ENCODE results near the gene AP5B1. TPM values are rescaled to one million over a fixed set of nuclear protein-coding genes. Genes with fewer than 3 reads are reported as not detected.
A peak's percentile ranks its signal among the peaks of the same experiment; 100 is the strongest.

The AP5B1 gene
- total and polyA plus RNA-seq, 2 experiments from 2014 or later = 3.1 to 16.1 TPM

DNA sequence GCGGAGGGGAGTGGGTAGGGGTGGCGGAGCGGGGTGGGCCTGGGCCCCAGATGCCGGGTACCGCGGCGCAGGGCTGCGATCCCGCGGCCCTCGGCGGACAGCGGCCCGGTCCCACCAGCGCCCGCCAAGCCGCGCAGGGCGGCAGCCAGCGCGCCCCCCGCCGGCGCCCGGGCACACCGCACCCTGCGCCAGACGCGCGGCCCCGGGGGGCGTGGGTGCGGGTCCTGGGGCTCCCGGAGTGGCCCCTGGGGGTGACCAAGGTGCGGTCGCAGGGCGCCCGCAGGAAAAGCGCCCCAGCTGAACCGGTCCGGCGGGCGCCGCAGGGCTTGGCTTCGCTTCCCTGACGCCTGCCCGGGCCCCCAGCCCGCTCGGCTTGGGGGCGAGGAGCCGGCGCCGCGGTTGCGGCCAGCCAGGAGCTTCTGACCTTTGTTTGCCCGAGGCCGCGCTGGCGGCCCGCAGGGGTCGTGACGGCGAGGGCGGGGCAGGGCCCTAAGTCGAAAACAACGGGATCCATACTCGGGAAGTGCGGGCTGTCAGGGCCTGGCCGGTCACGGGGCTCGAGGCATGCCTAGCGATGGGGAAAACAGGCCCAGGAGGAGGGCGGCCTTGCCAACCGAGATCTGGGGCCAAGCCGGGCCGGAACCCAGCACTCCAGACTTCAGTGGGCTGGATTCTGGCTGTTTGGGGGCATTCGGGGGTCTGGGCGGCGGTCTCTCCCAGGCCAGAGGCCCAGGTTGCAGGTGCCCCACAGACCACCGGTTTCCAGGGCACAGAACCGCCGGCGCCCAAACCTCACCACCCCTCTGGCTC lies 581 bp upstream of the AP5B1 start:
- ATAC-seq = peak; percentile 17

DNA sequence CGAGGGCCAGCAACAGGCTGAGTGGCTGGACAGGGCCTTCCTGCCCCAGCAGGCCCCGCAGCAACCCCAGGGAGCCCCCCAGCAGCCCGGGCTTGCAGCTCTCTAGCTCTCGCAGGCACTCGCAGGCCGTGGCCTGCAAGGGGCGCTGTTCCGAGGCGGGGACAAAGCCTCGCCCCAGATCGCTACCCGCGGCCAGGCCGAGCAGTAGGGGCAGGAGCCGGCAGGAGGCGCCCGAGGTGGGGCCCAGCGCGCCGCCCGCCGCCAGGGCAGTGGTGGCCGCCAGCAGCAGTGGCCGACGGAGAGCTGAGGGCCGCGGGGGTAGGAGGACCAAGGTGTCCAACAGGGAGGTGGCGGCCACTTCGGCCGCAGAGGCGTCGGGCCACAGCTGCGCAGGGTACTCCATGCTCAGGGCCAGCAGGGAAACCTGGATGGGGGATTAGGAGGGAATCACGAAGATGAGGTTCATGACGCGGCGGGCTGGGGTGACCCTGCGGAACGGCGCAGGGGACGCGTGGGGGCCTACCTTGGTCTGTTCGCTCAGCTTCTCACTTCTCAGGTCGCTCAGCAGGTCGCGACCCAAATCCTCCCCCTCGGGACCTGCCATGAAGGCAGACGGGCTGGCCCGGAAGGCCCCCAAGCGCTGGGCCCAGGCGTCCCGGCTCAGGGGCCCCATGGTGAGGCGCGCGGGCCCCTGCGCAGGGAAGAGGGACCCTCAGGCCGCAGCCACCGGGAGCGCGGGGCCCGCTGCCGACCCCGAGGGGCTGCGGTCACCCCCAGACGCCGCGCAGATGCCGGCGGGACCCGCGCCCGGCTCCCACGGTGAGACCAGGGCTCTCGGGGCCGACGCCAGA lies 632 bp downstream of the AP5B1 start:
- ATAC-seq (peak; percentile 72), DNase-seq (ENCODE audit: low spot score) (peak; percentile 95)
- no peaks in the 10 kb centered on the region for H3K9me2 ChIP-seq (ENCODE audit: insufficient read depth)
- Mint-ChIP-seq H3K4me1 (peaks cover 13% of the 10 kb centered on the region), H3K36me3 (ENCODE audit: low read depth) (peaks cover 3% of the 10 kb centered on the region; the same call in 1 of the 3 replicates), H3K9me3 (no peaks in the 10 kb centered on the region; the same call in 2 of the 3 replicates), H3K27me3 (ENCODE audit: insufficient read depth, low read depth, poor library complexity) (peaks cover 38% of the 10 kb centered on the region), H3K4me3 (peak overlapping the region; percentile 83), H3K27ac (no peak overlapping the region)
- H3K4me1 ChIP-seq (ENCODE audit: insufficient read depth) = no peaks in the 10 kb centered on the region; the same call in 1 of the 2 replicates
- no peaks in the 10 kb centered on the region for H4K20me1 ChIP-seq (replicated peaks; ENCODE audit: insufficient read depth)
- H3K27me3 ChIP-seq (ENCODE audit: insufficient read depth) = peaks cover 41% of the 10 kb centered on the region
- H3F3A ChIP-seq (replicated peaks; ENCODE audit: low read depth) = 0 out of 2 replicates have a peak, but pooled peaks cover 5% of the 10 kb centered on the region
- no peak overlapping the region for H3K27ac ChIP-seq (ENCODE audit: low read depth)
- H3K4me3 ChIP-seq = peak overlapping the region; percentile 71
- H3K4me2 ChIP-seq = peak overlapping the region; percentile 83
- no peak for TF ChIP-seq REST (IDR thresholded peaks at IDR 0.05; ENCODE audit: unreplicated experiment)
- TF ChIP-seq, protein P1, sequence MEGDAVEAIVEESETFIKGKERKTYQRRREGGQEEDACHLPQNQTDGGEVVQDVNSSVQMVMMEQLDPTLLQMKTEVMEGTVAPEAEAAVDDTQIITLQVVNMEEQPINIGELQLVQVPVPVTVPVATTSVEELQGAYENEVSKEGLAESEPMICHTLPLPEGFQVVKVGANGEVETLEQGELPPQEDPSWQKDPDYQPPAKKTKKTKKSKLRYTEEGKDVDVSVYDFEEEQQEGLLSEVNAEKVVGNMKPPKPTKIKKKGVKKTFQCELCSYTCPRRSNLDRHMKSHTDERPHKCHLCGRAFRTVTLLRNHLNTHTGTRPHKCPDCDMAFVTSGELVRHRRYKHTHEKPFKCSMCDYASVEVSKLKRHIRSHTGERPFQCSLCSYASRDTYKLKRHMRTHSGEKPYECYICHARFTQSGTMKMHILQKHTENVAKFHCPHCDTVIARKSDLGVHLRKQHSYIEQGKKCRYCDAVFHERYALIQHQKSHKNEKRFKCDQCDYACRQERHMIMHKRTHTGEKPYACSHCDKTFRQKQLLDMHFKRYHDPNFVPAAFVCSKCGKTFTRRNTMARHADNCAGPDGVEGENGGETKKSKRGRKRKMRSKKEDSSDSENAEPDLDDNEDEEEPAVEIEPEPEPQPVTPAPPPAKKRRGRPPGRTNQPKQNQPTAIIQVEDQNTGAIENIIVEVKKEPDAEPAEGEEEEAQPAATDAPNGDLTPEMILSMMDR (conservative IDR thresholded peaks at IDR 0.05; ENCODE audit: low read depth in 2 of 2) = peak; percentile 86 to 96
- peak; percentile 31; the same call in 1 of the 2 replicates for TF ChIP-seq CREB1 (CRISPR knock-in tag; IDR thresholded peaks at IDR 0.05; ENCODE audit: low read depth)
- TF ChIP-seq POLR2AphosphoS5 (IDR thresholded peaks at IDR 0.05; ENCODE audit: low read depth) = peak; percentile 56
- peak overlapping the region; percentile 85 for H2AFZ ChIP-seq
- no peaks in the 10 kb centered on the region for H3K36me3 ChIP-seq (ENCODE audit: insufficient read depth)
- no peaks in the 10 kb centered on the region for H3K79me2 ChIP-seq (replicated peaks; ENCODE audit: insufficient read depth)

More for the DNA sequence above, 581 bp upstream of the AP5B1 start:
- peak overlapping the region; percentile 52; the same call in 1 of the 2 replicates for H2AFZ ChIP-seq
- Mint-ChIP-seq H3K9me3 (no peaks in the 10 kb centered on the region; the same call in 1 of the 3 replicates), H3K4me1 (peaks cover 19% of the 10 kb centered on the region), H3K27ac (no peak overlapping the region), H3K36me3 (ENCODE audit: low read depth) (peaks cover 3% of the 10 kb centered on the region; the same call in 1 of the 3 replicates), H3K4me3 (peak overlapping the region; percentile 48; the same call in 2 of the 3 replicates), H3K27me3 (ENCODE audit: insufficient read depth, low read depth, poor library complexity) (peaks cover 50% of the 10 kb centered on the region)
- H3K27me3 ChIP-seq (ENCODE audit: insufficient read depth) = peaks cover 53% of the 10 kb centered on the region
- H3K9me2 ChIP-seq (ENCODE audit: insufficient read depth) = no peaks in the 10 kb centered on the region
- no peaks in the 10 kb centered on the region for H3K79me2 ChIP-seq (replicated peaks; ENCODE audit: insufficient read depth)
- 0 out of 2 replicates have a peak, but pooled peaks cover 5% of the 10 kb centered on the region for H3F3A ChIP-seq (replicated peaks; ENCODE audit: low read depth)
- peaks cover 6% of the 10 kb centered on the region; the same call in 1 of the 2 replicates for H3K4me1 ChIP-seq (ENCODE audit: insufficient read depth)
- H3K27ac ChIP-seq (ENCODE audit: low read depth) = no peak overlapping the region
- H3K4me3 ChIP-seq = peak overlapping the region; percentile 71
- peak; percentile 82 for DNase-seq (ENCODE audit: low spot score)
- no peak for TF ChIP-seq EZH2 (IDR thresholded peaks at IDR 0.05; ENCODE audit: low read depth, unreplicated experiment)
- TF ChIP-seq, protein P1 (conservative IDR thresholded peaks at IDR 0.05; ENCODE audit: low read depth in 2 of 2) = peak in 1 of 2 experiments; percentile 33; a peak in 1 of 4 replicates
- H3K4me2 ChIP-seq = peak overlapping the region; percentile 75; the same call in 1 of the 2 replicates
- no peaks in the 10 kb centered on the region for H4K20me1 ChIP-seq (replicated peaks; ENCODE audit: insufficient read depth)
- H3K36me3 ChIP-seq (ENCODE audit: insufficient read depth) = no peaks in the 10 kb centered on the region

Data from GM23338 (cell line).